Bronchial epithelial cell (primary cell): Measurements from ENCODE around the gene APBB2. TPM values are rescaled to one million over a fixed set of nuclear protein-coding genes. Genes with fewer than 3 reads are reported as not detected.

Source experiments
- DNase-seq: peaks from one replicate; pipeline ENCODE4 v3.0.0-alpha.2; 2010; ENCODE audit warnings: low read depth
- FAIRE-seq: peaks from 2 replicates; lab custom pipeline; 2011; peaks lifted over from hg19 to GRCh38; lab: Jason Lieb, UNC
- H3K27me3 ChIP-seq: 2 replicates; pipeline ENCODE4 v1.5.1; 2011; ENCODE audit warnings: low read length; ENCODE audit not compliant: control insufficient read depth, insufficient read depth
- H3K36me3 ChIP-seq: 2 replicates; pipeline ENCODE4 v1.5.1; 2011; ENCODE audit warnings: low read length; ENCODE audit not compliant: control insufficient read depth, insufficient read depth
- H3K4me3 ChIP-seq: 2 replicates; pipeline ENCODE4 v1.5.1; 2011; ENCODE audit warnings: mild to moderate bottlenecking, low read depth, low read length, control low read depth
- total RNA-seq: library from RNA; depleted of rRNA; stranded (reverse); fragments of >200 nt; gene quantifications from 2 replicates; pipeline ENCODE4 v1.2.1, GENCODE V29; 2014
- TF ChIP-seq, protein P1 (sequence below): IDR thresholded peaks from 2 replicates; pipeline ENCODE4 v1.5.1; 2011; ENCODE audit warnings: mild to moderate bottlenecking, moderate library complexity, low read length, control low read depth, inconsistent platforms; ENCODE audit not compliant: insufficient read depth, severe bottlenecking

Gene APBB2
- total RNA-seq, 1 donor from 2014 or later = 39.2 TPM

DNA sequence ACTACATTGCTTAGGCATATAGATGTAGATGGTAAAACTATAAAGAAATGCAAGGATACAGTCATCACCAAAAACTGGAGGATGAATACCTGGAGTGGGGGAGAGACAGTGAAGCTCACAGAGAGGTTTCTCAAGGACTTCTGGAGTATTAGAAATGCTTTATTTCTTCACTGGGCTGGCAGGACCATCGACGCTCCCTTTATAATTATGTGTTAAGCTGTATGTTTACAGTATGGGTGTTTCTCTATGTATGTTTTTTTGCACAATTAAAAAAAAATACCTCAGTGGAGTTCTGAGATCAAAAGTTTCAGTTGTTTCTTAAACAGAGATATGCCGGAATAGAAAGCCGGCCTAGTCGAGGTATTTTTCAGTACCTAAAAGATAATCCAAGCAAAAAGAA lies 263.3 kb downstream of the APBB2 start:
- Histone ChIP-seq H3K36me3 (no peaks in the 10 kb centered on the region), H3K27me3 (no peaks in the 10 kb centered on the region), H3K4me3 (no peak overlapping the region)
- no peak for FAIRE-seq
- DNase-seq = no peak
- TF ChIP-seq, protein P1, sequence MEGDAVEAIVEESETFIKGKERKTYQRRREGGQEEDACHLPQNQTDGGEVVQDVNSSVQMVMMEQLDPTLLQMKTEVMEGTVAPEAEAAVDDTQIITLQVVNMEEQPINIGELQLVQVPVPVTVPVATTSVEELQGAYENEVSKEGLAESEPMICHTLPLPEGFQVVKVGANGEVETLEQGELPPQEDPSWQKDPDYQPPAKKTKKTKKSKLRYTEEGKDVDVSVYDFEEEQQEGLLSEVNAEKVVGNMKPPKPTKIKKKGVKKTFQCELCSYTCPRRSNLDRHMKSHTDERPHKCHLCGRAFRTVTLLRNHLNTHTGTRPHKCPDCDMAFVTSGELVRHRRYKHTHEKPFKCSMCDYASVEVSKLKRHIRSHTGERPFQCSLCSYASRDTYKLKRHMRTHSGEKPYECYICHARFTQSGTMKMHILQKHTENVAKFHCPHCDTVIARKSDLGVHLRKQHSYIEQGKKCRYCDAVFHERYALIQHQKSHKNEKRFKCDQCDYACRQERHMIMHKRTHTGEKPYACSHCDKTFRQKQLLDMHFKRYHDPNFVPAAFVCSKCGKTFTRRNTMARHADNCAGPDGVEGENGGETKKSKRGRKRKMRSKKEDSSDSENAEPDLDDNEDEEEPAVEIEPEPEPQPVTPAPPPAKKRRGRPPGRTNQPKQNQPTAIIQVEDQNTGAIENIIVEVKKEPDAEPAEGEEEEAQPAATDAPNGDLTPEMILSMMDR = no peak

DNA sequence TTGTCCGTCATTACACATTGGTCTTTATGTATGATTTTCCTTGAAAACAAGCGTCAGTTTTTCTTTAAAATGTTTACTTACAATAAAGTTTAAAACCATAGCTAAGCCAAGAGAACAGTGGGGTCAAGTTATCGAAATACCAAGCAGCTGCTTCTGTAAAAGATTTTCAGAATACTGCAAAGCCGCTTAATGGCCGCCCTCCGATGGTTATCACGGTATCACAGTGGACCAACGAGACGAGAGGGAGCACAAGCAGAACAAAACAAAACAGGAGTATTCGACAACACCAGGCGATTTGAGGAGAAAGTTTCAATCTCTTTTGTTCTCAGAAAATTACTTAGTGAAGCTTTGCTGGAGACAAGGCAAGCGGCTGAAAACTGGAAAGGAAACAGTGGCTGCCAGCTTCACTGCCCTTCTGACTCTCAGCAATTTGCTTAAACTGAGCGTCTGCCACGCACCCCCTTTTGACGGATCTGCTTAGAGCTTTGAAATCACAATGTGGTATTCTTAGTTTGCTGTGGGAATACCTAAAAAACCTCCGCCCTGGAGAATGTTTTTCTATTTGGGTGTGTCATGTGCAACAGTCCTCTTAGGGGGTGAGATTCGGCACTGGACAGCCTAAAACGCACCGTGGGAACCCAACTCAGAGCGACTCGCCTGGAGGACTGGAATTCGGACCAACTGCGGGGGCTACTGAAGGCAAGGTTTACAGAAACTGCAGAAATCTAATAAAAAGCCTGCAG lies 264.8 kb downstream of the APBB2 start:
- TF ChIP-seq, protein P1 = no peak
- Histone ChIP-seq H3K36me3 (peaks cover 2% of the 10 kb centered on the region), H3K4me3 (no peak overlapping the region), H3K27me3 (no peaks in the 10 kb centered on the region)
- FAIRE-seq (no peak), DNase-seq (no peak)

DNA sequence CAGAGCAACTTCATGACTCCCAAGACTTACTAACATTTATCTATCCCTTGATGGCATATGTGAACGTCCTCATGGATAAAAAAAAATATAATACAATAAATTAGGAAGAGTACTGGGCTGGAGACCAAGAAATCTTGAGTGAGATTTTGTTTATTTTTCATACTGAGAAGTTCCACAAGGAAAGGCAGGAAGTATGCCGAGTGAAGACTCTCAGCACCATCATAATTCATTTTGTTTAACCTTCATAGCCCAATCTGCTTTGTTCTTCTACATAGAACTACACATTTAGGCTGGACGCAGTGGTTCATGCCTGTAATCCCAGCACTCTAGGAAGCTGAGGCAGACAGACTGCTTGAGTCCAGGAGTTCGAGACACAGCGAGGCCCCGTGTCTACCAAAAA lies 266.3 kb downstream of the APBB2 start:
- DNase-seq = no peak
- H3K4me3 ChIP-seq = no peak overlapping the region
- FAIRE-seq = no peak

DNA sequence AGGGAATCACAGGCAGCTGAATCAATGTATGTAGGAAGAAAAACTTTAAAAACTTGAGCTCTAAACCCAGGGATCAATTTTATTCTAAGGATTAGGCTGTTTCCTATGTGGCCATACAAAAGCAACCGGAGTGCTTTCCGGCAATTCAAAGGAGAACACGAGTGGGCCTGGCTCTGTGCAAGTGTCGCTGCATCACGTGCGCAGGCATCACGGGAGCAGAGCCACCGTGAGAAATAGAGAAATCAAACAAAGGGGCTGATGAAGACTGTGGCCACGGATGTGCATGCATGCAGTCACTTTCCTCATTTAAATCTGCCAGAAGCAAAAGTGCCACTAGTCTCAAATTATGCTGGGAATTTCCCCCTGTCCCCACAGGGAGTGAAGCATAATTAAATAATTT lies 267.7 kb downstream of the APBB2 start:
- DNase-seq = no peak
- no peak for FAIRE-seq
- Histone ChIP-seq H3K4me3 (no peak overlapping the region), H3K27me3 (no peaks in the 10 kb centered on the region), H3K36me3 (peaks cover 7% of the 10 kb centered on the region)
- TF ChIP-seq, protein P1 = no peak

More for the DNA sequence above, 266.3 kb downstream of the APBB2 start:
- peaks cover 2% of the 10 kb centered on the region for H3K36me3 ChIP-seq
- H3K27me3 ChIP-seq = no peaks in the 10 kb centered on the region
- TF ChIP-seq, protein P1 = no peak

DNA sequence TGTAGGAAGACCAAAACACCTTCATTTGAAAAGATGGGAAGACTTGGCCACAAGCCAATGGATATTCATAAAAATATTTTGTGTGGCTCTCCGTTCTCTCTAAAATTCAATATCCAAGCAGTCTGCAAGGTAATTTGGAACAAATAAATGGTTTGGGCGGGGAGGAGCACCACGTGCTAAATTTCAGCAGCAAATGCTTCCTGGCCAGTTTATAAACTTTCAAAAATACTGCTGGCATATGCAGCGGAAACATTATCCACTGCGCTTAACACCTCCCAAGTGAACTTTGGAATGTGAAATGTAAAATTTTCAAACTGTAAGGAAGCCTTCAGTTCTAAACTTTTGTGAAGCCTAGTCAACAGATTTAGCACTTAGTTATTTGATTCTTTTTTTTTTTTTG lies 273.6 kb downstream of the APBB2 start:
- no peak for DNase-seq
- TF ChIP-seq, protein P1 = no peak
- FAIRE-seq = no peak
- no peaks in the 10 kb centered on the region for H3K27me3 ChIP-seq
- no peak overlapping the region for H3K4me3 ChIP-seq
- H3K36me3 ChIP-seq = peaks cover 12% of the 10 kb centered on the region
